Effector CD8-positive, alpha-beta T cell (primary cell): ENCODE measurements around the gene CHAF1B.

Experiments used
- DNase-seq: peaks from one replicate; lab custom pipeline; 2025; lab: John Stamatoyannopoulos, UW

The CHAF1B gene

GRCh38 chr21:36428761-36429432 is 43.7 kb downstream of the CHAF1B start:
- DNase-seq = no peak

- DNase-seq = no peak
Observed at GRCh38 chr21:36429947-36430546, 44.9 kb downstream of the CHAF1B start.

- no peak for DNase-seq
Observed at GRCh38 chr21:36430841-36431240, 45.6 kb downstream of the CHAF1B start.

- no peak for DNase-seq
Observed at GRCh38 chr21:36431252-36431651, 46.1 kb downstream of the CHAF1B start.

- DNase-seq = no peak
Observed at GRCh38 chr21:36433059-36433709, 48.0 kb downstream of the CHAF1B start.

GRCh38 chr21:36434144-36434543 is 49.0 kb downstream of the CHAF1B start:
- DNase-seq = no peak

GRCh38 chr21:36436829-36437744 is 51.9 kb downstream of the CHAF1B start:
- no peak for DNase-seq

- no peak for DNase-seq
Observed at GRCh38 chr21:36437745-36438128, 52.5 kb downstream of the CHAF1B start.

- DNase-seq = no peak
Observed at GRCh38 chr21:36441715-36442114, 56.5 kb downstream of the CHAF1B start.

GRCh38 chr21:36446301-36446700 is 61.1 kb downstream of the CHAF1B start:
- DNase-seq = no peak

GRCh38 chr21:36450511-36450910 is 65.3 kb downstream of the CHAF1B start:
- no peak for DNase-seq

- no peak for DNase-seq
Observed at GRCh38 chr21:36451506-36451905, 66.3 kb downstream of the CHAF1B start.

- no peak for DNase-seq
Observed at GRCh38 chr21:36452281-36452825, 67.2 kb downstream of the CHAF1B start.

- no peak for DNase-seq
Observed at GRCh38 chr21:36454093-36454531, 68.9 kb downstream of the CHAF1B start.

- DNase-seq = no peak
Observed at GRCh38 chr21:36454706-36455105, 69.5 kb downstream of the CHAF1B start.

- DNase-seq = no peak
Observed at GRCh38 chr21:36456729-36457414, 71.7 kb downstream of the CHAF1B start.

- DNase-seq = no peak
Observed at GRCh38 chr21:36459098-36459497, 73.9 kb downstream of the CHAF1B start.

GRCh38 chr21:36460866-36461265 is 75.7 kb downstream of the CHAF1B start:
- DNase-seq = no peak

- DNase-seq = no peak
Observed at GRCh38 chr21:36461277-36461917, 76.2 kb downstream of the CHAF1B start.

- DNase-seq = no peak
Observed at GRCh38 chr21:36461918-36462486, 76.8 kb downstream of the CHAF1B start.
